HepG2 (cell line): ENCODE data around the gene ABT1. TPM values are rescaled to one million over a fixed set of nuclear protein-coding genes. Genes with fewer than 3 reads are reported as not detected.

Experiments used
- HHEX ChIP-seq: IDR thresholded peaks from 2 replicates; pipeline ENCODE4 v1.6.1; 2016; ENCODE audit warnings: control low read depth
- KLF11 ChIP-seq: IDR thresholded peaks from 2 replicates; pipeline ENCODE4 v1.6.1; 2016; ENCODE audit warnings: missing compliant biosample characterization
- MXD4 ChIP-seq: IDR thresholded peaks from 2 replicates; pipeline ENCODE4 v1.6.1; 2016; ENCODE audit warnings: mild to moderate bottlenecking, missing biosample characterization, missing genetic modification reagents
- TEAD2 ChIP-seq: sonication (generic); formaldehyde crosslinking; IDR thresholded peaks from 2 replicates; pipeline ENCODE4 v1.9.0; 2021; ENCODE audit warnings: missing genetic modification reagents
- ZNF501 ChIP-seq: sonication (generic); formaldehyde crosslinking; IDR thresholded peaks from 2 replicates; pipeline ENCODE4 v1.5.1; 2020; ENCODE audit warnings: mild to moderate bottlenecking, moderate library complexity, missing genetic modification reagents
- ZNF709 ChIP-seq: sonication (generic); formaldehyde crosslinking; IDR thresholded peaks from 2 replicates; pipeline ENCODE4 v1.5.0; 2020; ENCODE audit warnings: mild to moderate bottlenecking, missing genetic modification reagents
- ZNF777 ChIP-seq: sonication (generic); formaldehyde crosslinking; IDR thresholded peaks from 2 replicates; pipeline ENCODE4 v1.4.0; 2020; ENCODE audit warnings: missing genetic modification reagents
- ZNF883 ChIP-seq: sonication (generic); formaldehyde crosslinking; IDR thresholded peaks from 2 replicates; pipeline ENCODE4 v1.5.1; 2020; ENCODE audit warnings: mild to moderate bottlenecking, missing genetic modification reagents; ENCODE audit errors: not compliant biosample characterization
- polyA plus RNA-seq, 8 experiments: library from polyadenylated mRNA; depleted of rRNA in 3 of 8; stranded (reverse) in 7 of 8; unstranded in 1 of 8; fragments of >200 nt; fragmentation: Illumina TruSeq in 4 of 8; extraction: Trizol in 4 of 8; gene quantifications; 2 replicates each; pipeline versions ENCODE4 v1.2.1 to v1.2.3, GENCODE V29; 2011 to 2016; ENCODE audit warnings: low read depth in 4 of 8, missing spikeins in 1 of 8, mixed read lengths in 1 of 8; ENCODE audit not compliant: insufficient read depth in 1 of 8
- total RNA-seq, 5 experiments: library from RNA; depleted of rRNA; stranded (reverse); fragments of >200 nt; fragmentation: Illumina TruSeq; extraction: Trizol; gene quantifications; 2 replicates each; pipeline ENCODE4 v1.2.3, GENCODE V29; 2016; ENCODE audit warnings: low read depth in 1 of 5
- TF ChIP-seq, protein P1 (sequence below): sonication (generic); formaldehyde crosslinking; IDR thresholded peaks from 2 replicates; pipeline ENCODE4 v1.5.1; 2020; ENCODE audit warnings: mild to moderate bottlenecking, missing genetic modification reagents, borderline replicate concordance
- TF ChIP-seq, protein P2 (sequence below): sonication (generic); formaldehyde crosslinking; IDR thresholded peaks from 2 replicates; pipeline ENCODE4 v1.5.1; 2020; ENCODE audit warnings: mild to moderate bottlenecking, moderate library complexity, missing genetic modification reagents
- TF ChIP-seq, protein P3 (sequence below), 2 experiments: IDR thresholded peaks; 2 replicates each; pipeline ENCODE4 v1.6.1; 2011 to 2012; ENCODE audit warnings: low read length in 2 of 2, borderline replicate concordance in 1 of 2, low read depth in 1 of 2, mild to moderate bottlenecking in 1 of 2, moderate library complexity in 1 of 2
- TF ChIP-seq, protein P4 (sequence below): sonication (generic); formaldehyde crosslinking; IDR thresholded peaks from 2 replicates; pipeline ENCODE4 v1.4.0; 2020; ENCODE audit warnings: mild to moderate bottlenecking, missing genetic modification reagents, borderline replicate concordance

Gene ABT1
- total and polyA plus RNA-seq, 2 of the 13 experiments (the other 11 are each of a cell fraction or from before 2014, with no cell fraction given): 38.4 TPM

DNA sequence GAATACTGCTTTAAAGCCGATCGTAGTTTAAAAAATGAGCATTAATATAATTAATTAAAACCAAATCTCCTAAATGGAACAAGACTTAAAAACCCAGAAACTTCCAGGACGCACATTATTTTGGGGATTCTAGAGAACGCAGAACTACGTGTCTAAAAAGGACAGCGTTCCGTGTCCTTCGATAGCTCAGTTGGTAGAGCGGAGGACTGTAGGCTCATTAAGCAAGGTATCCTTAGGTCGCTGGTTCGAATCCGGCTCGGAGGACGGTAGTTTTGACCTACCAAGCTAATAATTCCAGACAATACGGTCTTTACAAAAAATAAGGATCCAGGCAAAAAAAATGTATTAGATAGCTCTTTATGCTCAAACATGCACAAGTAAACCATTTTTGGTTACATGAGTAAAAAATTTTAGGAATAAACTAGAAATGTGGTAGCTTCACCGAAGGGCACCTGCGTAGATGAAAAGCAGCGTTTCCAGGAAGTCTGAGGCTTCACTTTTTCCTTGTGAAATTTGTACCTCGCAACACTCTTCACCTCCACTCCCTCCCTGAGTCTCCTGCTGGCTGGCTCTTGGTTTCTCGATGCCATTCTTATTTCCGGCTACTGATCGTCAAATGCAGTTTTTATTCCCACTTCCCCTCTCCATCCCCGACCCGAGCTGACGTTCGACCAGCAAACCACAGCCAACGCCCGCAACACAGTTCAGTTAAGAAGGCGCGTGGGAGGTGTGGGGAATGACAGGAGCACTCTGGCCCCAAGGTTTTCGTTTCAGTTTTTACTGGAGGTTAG lies 19.6 kb upstream of the ABT1 start (continued):
- TF ChIP-seq, protein P1, sequence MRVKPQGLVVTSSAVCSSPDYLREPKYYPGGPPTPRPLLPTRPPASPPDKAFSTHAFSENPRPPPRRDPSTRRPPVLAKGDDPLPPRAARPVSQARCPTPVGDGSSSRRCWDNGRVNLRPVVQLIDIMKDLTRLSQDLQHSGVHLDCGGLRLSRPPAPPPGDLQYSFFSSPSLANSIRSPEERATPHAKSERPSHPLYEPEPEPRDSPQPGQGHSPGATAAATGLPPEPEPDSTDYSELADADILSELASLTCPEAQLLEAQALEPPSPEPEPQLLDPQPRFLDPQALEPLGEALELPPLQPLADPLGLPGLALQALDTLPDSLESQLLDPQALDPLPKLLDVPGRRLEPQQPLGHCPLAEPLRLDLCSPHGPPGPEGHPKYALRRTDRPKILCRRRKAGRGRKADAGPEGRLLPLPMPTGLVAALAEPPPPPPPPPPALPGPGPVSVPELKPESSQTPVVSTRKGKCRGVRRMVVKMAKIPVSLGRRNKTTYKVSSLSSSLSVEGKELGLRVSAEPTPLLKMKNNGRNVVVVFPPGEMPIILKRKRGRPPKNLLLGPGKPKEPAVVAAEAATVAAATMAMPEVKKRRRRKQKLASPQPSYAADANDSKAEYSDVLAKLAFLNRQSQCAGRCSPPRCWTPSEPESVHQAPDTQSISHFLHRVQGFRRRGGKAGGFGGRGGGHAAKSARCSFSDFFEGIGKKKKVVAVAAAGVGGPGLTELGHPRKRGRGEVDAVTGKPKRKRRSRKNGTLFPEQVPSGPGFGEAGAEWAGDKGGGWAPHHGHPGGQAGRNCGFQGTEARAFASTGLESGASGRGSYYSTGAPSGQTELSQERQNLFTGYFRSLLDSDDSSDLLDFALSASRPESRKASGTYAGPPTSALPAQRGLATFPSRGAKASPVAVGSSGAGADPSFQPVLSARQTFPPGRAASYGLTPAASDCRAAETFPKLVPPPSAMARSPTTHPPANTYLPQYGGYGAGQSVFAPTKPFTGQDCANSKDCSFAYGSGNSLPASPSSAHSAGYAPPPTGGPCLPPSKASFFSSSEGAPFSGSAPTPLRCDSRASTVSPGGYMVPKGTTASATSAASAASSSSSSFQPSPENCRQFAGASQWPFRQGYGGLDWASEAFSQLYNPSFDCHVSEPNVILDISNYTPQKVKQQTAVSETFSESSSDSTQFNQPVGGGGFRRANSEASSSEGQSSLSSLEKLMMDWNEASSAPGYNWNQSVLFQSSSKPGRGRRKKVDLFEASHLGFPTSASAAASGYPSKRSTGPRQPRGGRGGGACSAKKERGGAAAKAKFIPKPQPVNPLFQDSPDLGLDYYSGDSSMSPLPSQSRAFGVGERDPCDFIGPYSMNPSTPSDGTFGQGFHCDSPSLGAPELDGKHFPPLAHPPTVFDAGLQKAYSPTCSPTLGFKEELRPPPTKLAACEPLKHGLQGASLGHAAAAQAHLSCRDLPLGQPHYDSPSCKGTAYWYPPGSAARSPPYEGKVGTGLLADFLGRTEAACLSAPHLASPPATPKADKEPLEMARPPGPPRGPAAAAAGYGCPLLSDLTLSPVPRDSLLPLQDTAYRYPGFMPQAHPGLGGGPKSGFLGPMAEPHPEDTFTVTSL (CRISPR knock-in tag): no peak
- TF ChIP-seq KLF11 (CRISPR knock-in tag): peak; percentile 73; the same call in 1 of the 2 replicates
- TF ChIP-seq ZNF883: no peak
- 0 out of 2 replicates have a peak, but pooled peaks have one; percentile 37 for TF ChIP-seq ZNF501
- no peak for TF ChIP-seq TEAD2 (CRISPR knock-in tag)
- TF ChIP-seq MXD4 (CRISPR knock-in tag): no peak
- no peak for TF ChIP-seq ZNF777 (CRISPR knock-in tag)
- TF ChIP-seq HHEX (CRISPR knock-in tag): no peak
- TF ChIP-seq, protein P2, sequence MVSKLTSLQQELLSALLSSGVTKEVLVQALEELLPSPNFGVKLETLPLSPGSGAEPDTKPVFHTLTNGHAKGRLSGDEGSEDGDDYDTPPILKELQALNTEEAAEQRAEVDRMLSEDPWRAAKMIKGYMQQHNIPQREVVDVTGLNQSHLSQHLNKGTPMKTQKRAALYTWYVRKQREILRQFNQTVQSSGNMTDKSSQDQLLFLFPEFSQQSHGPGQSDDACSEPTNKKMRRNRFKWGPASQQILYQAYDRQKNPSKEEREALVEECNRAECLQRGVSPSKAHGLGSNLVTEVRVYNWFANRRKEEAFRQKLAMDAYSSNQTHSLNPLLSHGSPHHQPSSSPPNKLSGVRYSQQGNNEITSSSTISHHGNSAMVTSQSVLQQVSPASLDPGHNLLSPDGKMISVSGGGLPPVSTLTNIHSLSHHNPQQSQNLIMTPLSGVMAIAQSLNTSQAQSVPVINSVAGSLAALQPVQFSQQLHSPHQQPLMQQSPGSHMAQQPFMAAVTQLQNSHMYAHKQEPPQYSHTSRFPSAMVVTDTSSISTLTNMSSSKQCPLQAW (CRISPR knock-in tag): 0 out of 2 replicates have a peak, but pooled peaks have one; percentile 21
- TF ChIP-seq, protein P3, sequence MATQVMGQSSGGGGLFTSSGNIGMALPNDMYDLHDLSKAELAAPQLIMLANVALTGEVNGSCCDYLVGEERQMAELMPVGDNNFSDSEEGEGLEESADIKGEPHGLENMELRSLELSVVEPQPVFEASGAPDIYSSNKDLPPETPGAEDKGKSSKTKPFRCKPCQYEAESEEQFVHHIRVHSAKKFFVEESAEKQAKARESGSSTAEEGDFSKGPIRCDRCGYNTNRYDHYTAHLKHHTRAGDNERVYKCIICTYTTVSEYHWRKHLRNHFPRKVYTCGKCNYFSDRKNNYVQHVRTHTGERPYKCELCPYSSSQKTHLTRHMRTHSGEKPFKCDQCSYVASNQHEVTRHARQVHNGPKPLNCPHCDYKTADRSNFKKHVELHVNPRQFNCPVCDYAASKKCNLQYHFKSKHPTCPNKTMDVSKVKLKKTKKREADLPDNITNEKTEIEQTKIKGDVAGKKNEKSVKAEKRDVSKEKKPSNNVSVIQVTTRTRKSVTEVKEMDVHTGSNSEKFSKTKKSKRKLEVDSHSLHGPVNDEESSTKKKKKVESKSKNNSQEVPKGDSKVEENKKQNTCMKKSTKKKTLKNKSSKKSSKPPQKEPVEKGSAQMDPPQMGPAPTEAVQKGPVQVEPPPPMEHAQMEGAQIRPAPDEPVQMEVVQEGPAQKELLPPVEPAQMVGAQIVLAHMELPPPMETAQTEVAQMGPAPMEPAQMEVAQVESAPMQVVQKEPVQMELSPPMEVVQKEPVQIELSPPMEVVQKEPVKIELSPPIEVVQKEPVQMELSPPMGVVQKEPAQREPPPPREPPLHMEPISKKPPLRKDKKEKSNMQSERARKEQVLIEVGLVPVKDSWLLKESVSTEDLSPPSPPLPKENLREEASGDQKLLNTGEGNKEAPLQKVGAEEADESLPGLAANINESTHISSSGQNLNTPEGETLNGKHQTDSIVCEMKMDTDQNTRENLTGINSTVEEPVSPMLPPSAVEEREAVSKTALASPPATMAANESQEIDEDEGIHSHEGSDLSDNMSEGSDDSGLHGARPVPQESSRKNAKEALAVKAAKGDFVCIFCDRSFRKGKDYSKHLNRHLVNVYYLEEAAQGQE (IDR thresholded peaks at IDR 0.05; ENCODE audit: borderline replicate concordance in 1 of 2, low read depth in 1 of 2, low read length in 2 of 2): no peak
- no peak for TF ChIP-seq ZNF709 (CRISPR knock-in tag)
- TF ChIP-seq, protein P4, sequence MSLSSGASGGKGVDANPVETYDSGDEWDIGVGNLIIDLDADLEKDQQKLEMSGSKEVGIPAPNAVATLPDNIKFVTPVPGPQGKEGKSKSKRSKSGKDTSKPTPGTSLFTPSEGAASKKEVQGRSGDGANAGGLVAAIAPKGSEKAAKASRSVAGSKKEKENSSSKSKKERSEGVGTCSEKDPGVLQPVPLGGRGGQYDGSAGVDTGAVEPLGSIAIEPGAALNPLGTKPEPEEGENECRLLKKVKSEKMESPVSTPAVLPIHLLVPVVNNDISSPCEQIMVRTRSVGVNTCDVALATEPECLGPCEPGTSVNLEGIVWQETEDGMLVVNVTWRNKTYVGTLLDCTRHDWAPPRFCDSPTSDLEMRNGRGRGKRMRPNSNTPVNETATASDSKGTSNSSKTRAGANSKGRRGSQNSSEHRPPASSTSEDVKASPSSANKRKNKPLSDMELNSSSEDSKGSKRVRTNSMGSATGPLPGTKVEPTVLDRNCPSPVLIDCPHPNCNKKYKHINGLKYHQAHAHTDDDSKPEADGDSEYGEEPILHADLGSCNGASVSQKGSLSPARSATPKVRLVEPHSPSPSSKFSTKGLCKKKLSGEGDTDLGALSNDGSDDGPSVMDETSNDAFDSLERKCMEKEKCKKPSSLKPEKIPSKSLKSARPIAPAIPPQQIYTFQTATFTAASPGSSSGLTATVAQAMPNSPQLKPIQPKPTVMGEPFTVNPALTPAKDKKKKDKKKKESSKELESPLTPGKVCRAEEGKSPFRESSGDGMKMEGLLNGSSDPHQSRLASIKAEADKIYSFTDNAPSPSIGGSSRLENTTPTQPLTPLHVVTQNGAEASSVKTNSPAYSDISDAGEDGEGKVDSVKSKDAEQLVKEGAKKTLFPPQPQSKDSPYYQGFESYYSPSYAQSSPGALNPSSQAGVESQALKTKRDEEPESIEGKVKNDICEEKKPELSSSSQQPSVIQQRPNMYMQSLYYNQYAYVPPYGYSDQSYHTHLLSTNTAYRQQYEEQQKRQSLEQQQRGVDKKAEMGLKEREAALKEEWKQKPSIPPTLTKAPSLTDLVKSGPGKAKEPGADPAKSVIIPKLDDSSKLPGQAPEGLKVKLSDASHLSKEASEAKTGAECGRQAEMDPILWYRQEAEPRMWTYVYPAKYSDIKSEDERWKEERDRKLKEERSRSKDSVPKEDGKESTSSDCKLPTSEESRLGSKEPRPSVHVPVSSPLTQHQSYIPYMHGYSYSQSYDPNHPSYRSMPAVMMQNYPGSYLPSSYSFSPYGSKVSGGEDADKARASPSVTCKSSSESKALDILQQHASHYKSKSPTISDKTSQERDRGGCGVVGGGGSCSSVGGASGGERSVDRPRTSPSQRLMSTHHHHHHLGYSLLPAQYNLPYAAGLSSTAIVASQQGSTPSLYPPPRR (CRISPR knock-in tag): no peak
